ENCODE data around the gene RBMS3. TPM values are rescaled to one million over a fixed set of nuclear protein-coding genes. Genes with fewer than 3 reads are reported as not detected.

Gene RBMS3
- total and polyA plus RNA-seq, 2 of the 13 experiments (the other 11 are each of a cell fraction or from before 2014, with no cell fraction given): not detected

GRCh38 chr3:29555590-29555989, 274.7 kb downstream of the RBMS3 start (continued):
- TF ChIP-seq AKNA (CRISPR knock-in tag; IDR thresholded peaks at IDR 0.05; ENCODE audit: borderline replicate concordance): no peak
- TF ChIP-seq, protein P1, sequence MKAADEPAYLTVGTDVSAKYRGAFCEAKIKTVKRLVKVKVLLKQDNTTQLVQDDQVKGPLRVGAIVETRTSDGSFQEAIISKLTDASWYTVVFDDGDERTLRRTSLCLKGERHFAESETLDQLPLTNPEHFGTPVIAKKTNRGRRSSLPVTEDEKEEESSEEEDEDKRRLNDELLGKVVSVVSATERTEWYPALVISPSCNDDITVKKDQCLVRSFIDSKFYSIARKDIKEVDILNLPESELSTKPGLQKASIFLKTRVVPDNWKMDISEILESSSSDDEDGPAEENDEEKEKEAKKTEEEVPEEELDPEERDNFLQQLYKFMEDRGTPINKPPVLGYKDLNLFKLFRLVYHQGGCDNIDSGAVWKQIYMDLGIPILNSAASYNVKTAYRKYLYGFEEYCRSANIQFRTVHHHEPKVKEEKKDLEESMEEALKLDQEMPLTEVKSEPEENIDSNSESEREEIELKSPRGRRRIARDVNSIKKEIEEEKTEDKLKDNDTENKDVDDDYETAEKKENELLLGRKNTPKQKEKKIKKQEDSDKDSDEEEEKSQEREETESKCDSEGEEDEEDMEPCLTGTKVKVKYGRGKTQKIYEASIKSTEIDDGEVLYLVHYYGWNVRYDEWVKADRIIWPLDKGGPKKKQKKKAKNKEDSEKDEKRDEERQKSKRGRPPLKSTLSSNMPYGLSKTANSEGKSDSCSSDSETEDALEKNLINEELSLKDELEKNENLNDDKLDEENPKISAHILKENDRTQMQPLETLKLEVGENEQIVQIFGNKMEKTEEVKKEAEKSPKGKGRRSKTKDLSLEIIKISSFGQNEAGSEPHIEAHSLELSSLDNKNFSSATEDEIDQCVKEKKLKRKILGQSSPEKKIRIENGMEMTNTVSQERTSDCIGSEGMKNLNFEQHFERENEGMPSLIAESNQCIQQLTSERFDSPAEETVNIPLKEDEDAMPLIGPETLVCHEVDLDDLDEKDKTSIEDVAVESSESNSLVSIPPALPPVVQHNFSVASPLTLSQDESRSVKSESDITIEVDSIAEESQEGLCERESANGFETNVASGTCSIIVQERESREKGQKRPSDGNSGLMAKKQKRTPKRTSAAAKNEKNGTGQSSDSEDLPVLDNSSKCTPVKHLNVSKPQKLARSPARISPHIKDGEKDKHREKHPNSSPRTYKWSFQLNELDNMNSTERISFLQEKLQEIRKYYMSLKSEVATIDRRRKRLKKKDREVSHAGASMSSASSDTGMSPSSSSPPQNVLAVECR (CRISPR knock-in tag; IDR thresholded peaks at IDR 0.05; ENCODE audit: borderline replicate concordance): no peak
- no peak for TF ChIP-seq ZNF670 (CRISPR knock-in tag; IDR thresholded peaks at IDR 0.05; ENCODE audit: borderline replicate concordance)
- no peak for TF ChIP-seq SALL1 (CRISPR knock-in tag; IDR thresholded peaks at IDR 0.05)
- TF ChIP-seq ZNF335 (CRISPR knock-in tag; IDR thresholded peaks at IDR 0.05): no peak
- no peak for TF ChIP-seq SALL2 (CRISPR knock-in tag; IDR thresholded peaks at IDR 0.05)
- TF ChIP-seq ZNF143 (CRISPR knock-in tag; IDR thresholded peaks at IDR 0.05): no peak
